ENCODE data around the gene MARCHF5.

MARCHF5 gene

DNA sequence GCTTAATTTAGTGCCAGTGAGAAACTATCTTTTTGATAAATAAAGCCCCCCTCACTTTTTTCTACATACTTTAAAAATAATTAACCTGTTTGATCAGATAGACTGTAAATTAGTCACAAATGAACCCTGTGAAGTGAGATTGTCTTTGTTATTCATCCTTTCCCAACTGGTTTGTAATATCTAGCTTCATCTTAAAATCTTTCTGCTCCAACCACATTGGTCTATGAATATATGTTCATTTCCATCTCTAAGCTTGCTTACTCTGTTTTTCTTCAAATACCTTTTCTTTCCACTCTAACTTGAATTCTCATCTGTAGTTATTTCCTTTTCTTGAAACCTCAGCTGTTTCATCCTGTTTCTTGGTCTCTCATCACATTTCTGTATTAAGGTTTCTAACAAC, 12.1 kb downstream of the MARCHF5 start:
- in situ Hi-C loops (cut with HindIII; ENCODE audit: low sequenced_read_pairs): no loop called here
- H3K4me3 ChIP-seq (ENCODE audit: low read depth, low read length): no peak overlapping the region
- no peak for TF ChIP-seq CTCF (IDR thresholded peaks at IDR 0.05; ENCODE audit: low read depth, low read length, missing control alignments)
- no peak for DNase-seq (ENCODE audit: low read depth)

- in situ Hi-C loops (cut with HindIII; ENCODE audit: low sequenced_read_pairs): no loop called here
- DNase-seq (ENCODE audit: low read depth): no peak
- TF ChIP-seq CTCF (IDR thresholded peaks at IDR 0.05; ENCODE audit: low read depth, low read length, missing control alignments): no peak
- no peak overlapping the region for H3K4me3 ChIP-seq (ENCODE audit: low read depth, low read length)
These were observed 13.1 kb downstream of the MARCHF5 start for GRCh38 chr10:92304061-92304460.

GRCh38 chr10:92305133-92306072, 14.4 kb downstream of the MARCHF5 start:
- in situ Hi-C loops (cut with HindIII; ENCODE audit: low sequenced_read_pairs): no loop called here
- no peak for DNase-seq (ENCODE audit: low read depth)
- no peak overlapping the region for H3K4me3 ChIP-seq (ENCODE audit: low read depth, low read length)
- TF ChIP-seq CTCF (IDR thresholded peaks at IDR 0.05; ENCODE audit: low read depth, low read length, missing control alignments): no peak

DNA sequence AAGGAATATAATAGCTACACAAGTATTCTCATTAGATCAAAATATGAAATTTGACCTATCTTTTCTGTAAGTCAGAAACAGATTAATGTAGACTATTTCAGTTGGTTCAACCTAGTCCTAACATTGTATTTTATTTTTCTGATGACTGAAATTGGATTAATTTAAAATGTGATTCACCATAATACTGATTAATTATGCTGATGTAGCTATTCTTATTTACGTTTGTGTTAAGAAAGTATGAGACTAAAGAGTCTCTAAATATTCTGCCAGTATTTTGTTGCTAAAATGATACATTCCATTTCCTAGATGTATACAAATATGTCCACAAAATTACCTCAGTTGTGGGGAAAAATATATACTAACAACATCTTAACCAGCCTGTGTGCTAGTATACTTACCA, 18.3 kb downstream of the MARCHF5 start:
- no peak for DNase-seq (ENCODE audit: low read depth)
- TF ChIP-seq CTCF (IDR thresholded peaks at IDR 0.05; ENCODE audit: low read depth, low read length, missing control alignments): no peak
- H3K4me3 ChIP-seq (ENCODE audit: low read depth, low read length): no peak overlapping the region
- in situ Hi-C loops (cut with HindIII; ENCODE audit: low sequenced_read_pairs): no loop called here

- no peak for DNase-seq (ENCODE audit: low read depth)
- in situ Hi-C loops (cut with HindIII; ENCODE audit: low sequenced_read_pairs): no loop called here
- TF ChIP-seq CTCF (IDR thresholded peaks at IDR 0.05; ENCODE audit: low read depth, low read length, missing control alignments): no peak
- H3K4me3 ChIP-seq (ENCODE audit: low read depth, low read length): no peak overlapping the region
These were observed 22.8 kb downstream of the MARCHF5 start for GRCh38 chr10:92313750-92314149.

- DNase-seq (ENCODE audit: low read depth): no peak
- H3K4me3 ChIP-seq (ENCODE audit: low read depth, low read length): no peak overlapping the region
- in situ Hi-C loops (cut with HindIII; ENCODE audit: low sequenced_read_pairs): no loop called here
- TF ChIP-seq CTCF (IDR thresholded peaks at IDR 0.05; ENCODE audit: low read depth, low read length, missing control alignments): no peak
These were observed 25.6 kb downstream of the MARCHF5 start for GRCh38 chr10:92316610-92317009.
